ENCODE results near the gene ADAP1.

- no peak for TF ChIP-seq CTCF (IDR thresholded peaks at IDR 0.05)
- TF ChIP-seq POLR2A (IDR thresholded peaks at IDR 0.05): no peak
Observed at GRCh38 chr7:934469-935163, 19.9 kb downstream of the ADAP1 start.
